Activated CD4-positive, alpha-beta T cell treated with anti-CD3 and anti-CD28 coated beads, Interleukin-2, amount 50 U/mL, for 16 hours (primary cell): ENCODE data around the gene SVBP.
"Not testable (repeated sequence)": the region's sequence is repeated elsewhere in the genome, so short reads cannot be mapped to it uniquely, and the experiment has no call there.

Source experiments
- DNase-seq: peaks from one replicate; pipeline ENCODE4 v3.0.0-alpha.2; 2020

The SVBP gene

GRCh38 chr1:42841010-42841409, 23.8 kb upstream of the SVBP start:
- DNase-seq = no peak

GRCh38 chr1:42838482-42839190, 21.4 kb upstream of the SVBP start:
- no peak for DNase-seq

- no peak for DNase-seq
Measured at GRCh38 chr1:42837709-42838108, 20.5 kb upstream of the SVBP start.

GRCh38 chr1:42835422-42835821, 18.2 kb upstream of the SVBP start:
- DNase-seq = no peak

- DNase-seq = no peak
Measured at GRCh38 chr1:42834803-42835202, 17.6 kb upstream of the SVBP start.

- DNase-seq = no peak
Measured at GRCh38 chr1:42833981-42834380, 16.8 kb upstream of the SVBP start.

- no peak for DNase-seq
Measured at GRCh38 chr1:42832641-42833240, 15.5 kb upstream of the SVBP start.

GRCh38 chr1:42831273-42831672, 14.1 kb upstream of the SVBP start:
- DNase-seq = no peak

- no peak for DNase-seq
Measured at GRCh38 chr1:42830631-42831030, 13.4 kb upstream of the SVBP start.

- no peak for DNase-seq
Measured at GRCh38 chr1:42825036-42825851, 8.0 kb upstream of the SVBP start.

GRCh38 chr1:42824481-42825035, 7.4 kb upstream of the SVBP start:
- DNase-seq = no peak

- DNase-seq = peak; percentile 10
Measured at GRCh38 chr1:42822800-42823392, 5.7 kb upstream of the SVBP start.

- no peak for DNase-seq
Measured at GRCh38 chr1:42821690-42822089, 4.5 kb upstream of the SVBP start.

- DNase-seq = no peak
Measured at GRCh38 chr1:42820813-42821212, 3.6 kb upstream of the SVBP start.

GRCh38 chr1:42817976-42818375, 779 bp upstream of the SVBP start:
- DNase-seq = no peak

- no peak for DNase-seq
Measured at GRCh38 chr1:42817440-42817767, 207 bp upstream of the SVBP start.

GRCh38 chr1:42815941-42816584, 1.1 kb downstream of the SVBP start:
- DNase-seq = peak; percentile 1

- not testable (repeated sequence) for DNase-seq
Measured at GRCh38 chr1:42814815-42815214, 2.4 kb downstream of the SVBP start.

- no peak for DNase-seq
Measured at GRCh38 chr1:42807056-42807668, 10.0 kb downstream of the SVBP start.

GRCh38 chr1:42806593-42806992, 10.6 kb downstream of the SVBP start:
- DNase-seq = no peak

GRCh38 chr1:42806171-42806570, 11.0 kb downstream of the SVBP start:
- no peak for DNase-seq

GRCh38 chr1:42801832-42802473, 15.2 kb downstream of the SVBP start:
- DNase-seq = no peak
